MCF 10A (cell line): ENCODE results near the gene UBE2I. TPM values are rescaled to one million over a fixed set of nuclear protein-coding genes. Genes with fewer than 3 reads are reported as not detected.
"Not testable (repeated sequence)": the region's sequence is repeated elsewhere in the genome, so short reads cannot be mapped to it uniquely, and the experiment has no call there.

Experiments used
- BruUV-seq: library from RNA; stranded (reverse); fragments of 400-500 nt; replicated peaks from 2 replicates; lab custom pipeline; 2021; lab: Mats Ljungman, UMichigan
- CTCF ChIA-PET: fragments of 300-600 bp; sonication (Branson Sonifier 250); formaldehyde crosslinking; extraction: SDS; loops from one replicate; lab custom pipeline; 2021; ENCODE audit warnings: antibody characterized with exemption, inconsistent platforms; lab: Yijun Ruan, JAX
- POLR2A ChIA-PET: fragments of 300-600, 350-650 bp; sonication (Branson Sonifier 250); formaldehyde crosslinking; extraction: SDS; loops from one replicate; lab custom pipeline; 2020; ENCODE audit warnings: antibody characterized with exemption, inconsistent platforms; lab: Yijun Ruan, JAX
- DNase-seq: peaks from one replicate; pipeline ENCODE4 v3.0.0-alpha.2; 2018; ENCODE audit not compliant: unreplicated experiment
- H3K27ac Mint-ChIP-seq: one replicate; pipeline ENCODE4 v1.8.0; 2022; ENCODE audit warnings: mild to moderate bottlenecking, low read depth, mixed read lengths; ENCODE audit not compliant: unreplicated experiment
- H3K27me3 Mint-ChIP-seq: one replicate; pipeline ENCODE4 v1.8.0; 2022; ENCODE audit warnings: mixed read lengths; ENCODE audit not compliant: insufficient read depth, unreplicated experiment
- H3K36me3 Mint-ChIP-seq: one replicate; pipeline ENCODE4 v1.8.0; 2022; ENCODE audit warnings: mild to moderate bottlenecking, moderate library complexity, mixed read lengths; ENCODE audit not compliant: insufficient read depth, unreplicated experiment
- H3K4me1 Mint-ChIP-seq: one replicate; pipeline ENCODE4 v1.8.0; 2022; ENCODE audit warnings: mixed read lengths; ENCODE audit not compliant: insufficient read depth, unreplicated experiment
- H3K4me3 Mint-ChIP-seq: one replicate; pipeline ENCODE4 v1.8.0; 2022; ENCODE audit warnings: mild to moderate bottlenecking, moderate library complexity, mixed read lengths; ENCODE audit not compliant: unreplicated experiment
- H3K9me3 Mint-ChIP-seq: one replicate; pipeline ENCODE4 v1.8.0; 2022; ENCODE audit warnings: mixed read lengths; ENCODE audit not compliant: unreplicated experiment
- intact Hi-C: fragments of 100-400 bp; cut with micrococcal nuclease; formaldehyde crosslinking; loops from 2 replicates; pipeline ENCODE4 v1.14.1; 2022
- total RNA-seq: library from RNA; stranded (reverse); gene quantifications from 2 replicates; pipeline ENCODE4 v1.2.3, GENCODE V29; 2022
- TF ChIP-seq, protein P1 (sequence below): fragments of 200-600 bp; IDR thresholded peaks from one replicate; pipeline ENCODE4 v1.8.0; 2022; ENCODE audit warnings: antibody characterized with exemption, mild to moderate bottlenecking; ENCODE audit not compliant: unreplicated experiment

The UBE2I gene
- total RNA-seq, 1 experiment from 2014 or later: 163 TPM

DNA sequence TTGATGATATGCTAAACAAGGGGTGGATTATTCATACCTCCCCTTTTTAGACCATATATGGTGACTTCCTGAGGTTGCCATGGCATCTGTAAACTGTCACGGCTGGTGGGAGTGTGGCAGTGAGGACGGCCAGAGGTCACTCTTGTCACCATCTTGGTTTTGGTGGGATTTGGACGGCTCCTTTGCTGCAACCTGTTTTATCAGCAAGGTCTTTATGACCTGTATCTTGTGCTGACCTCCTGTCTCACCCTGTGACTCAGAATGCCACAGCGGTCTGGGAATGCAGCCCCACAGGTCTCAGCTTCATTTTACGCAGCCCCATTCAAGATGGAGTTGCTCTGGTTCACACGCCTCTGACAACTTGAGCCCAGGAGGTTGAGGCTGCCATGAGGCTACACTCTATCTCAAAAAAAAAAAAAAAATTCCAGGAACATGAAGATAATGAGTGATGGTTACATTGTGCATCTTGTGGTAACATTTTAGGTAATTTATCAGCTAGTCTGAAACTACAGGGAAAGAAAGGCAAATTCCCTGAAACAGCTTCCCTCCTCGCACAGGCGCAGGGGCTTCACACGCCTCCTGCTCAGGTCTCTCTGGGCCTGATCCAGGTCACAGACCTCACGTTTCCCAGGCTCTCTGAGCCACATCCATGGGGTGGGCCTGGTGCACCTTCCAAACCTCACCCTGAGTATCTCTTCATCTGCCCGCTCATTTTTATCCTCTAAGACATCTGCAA is 15.3 kb upstream of the UBE2I start:
- Mint-ChIP-seq H3K27ac (no peak overlapping the region), H3K27me3 (no peaks in the 10 kb centered on the region), H3K36me3 (peaks cover 6% of the 10 kb centered on the region), H3K4me1 (peaks cover 10% of the 10 kb centered on the region), H3K9me3 (no peaks in the 10 kb centered on the region), H3K4me3 (no peak overlapping the region)
- BruUV-seq: no TSS peak
- DNase-seq: no peak
- intact Hi-C loops: no loop called here
- ChIA-PET POLR2A (no interaction called here), CTCF (no interaction called here)
- TF ChIP-seq, protein P1, sequence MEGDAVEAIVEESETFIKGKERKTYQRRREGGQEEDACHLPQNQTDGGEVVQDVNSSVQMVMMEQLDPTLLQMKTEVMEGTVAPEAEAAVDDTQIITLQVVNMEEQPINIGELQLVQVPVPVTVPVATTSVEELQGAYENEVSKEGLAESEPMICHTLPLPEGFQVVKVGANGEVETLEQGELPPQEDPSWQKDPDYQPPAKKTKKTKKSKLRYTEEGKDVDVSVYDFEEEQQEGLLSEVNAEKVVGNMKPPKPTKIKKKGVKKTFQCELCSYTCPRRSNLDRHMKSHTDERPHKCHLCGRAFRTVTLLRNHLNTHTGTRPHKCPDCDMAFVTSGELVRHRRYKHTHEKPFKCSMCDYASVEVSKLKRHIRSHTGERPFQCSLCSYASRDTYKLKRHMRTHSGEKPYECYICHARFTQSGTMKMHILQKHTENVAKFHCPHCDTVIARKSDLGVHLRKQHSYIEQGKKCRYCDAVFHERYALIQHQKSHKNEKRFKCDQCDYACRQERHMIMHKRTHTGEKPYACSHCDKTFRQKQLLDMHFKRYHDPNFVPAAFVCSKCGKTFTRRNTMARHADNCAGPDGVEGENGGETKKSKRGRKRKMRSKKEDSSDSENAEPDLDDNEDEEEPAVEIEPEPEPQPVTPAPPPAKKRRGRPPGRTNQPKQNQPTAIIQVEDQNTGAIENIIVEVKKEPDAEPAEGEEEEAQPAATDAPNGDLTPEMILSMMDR: no peak

DNA sequence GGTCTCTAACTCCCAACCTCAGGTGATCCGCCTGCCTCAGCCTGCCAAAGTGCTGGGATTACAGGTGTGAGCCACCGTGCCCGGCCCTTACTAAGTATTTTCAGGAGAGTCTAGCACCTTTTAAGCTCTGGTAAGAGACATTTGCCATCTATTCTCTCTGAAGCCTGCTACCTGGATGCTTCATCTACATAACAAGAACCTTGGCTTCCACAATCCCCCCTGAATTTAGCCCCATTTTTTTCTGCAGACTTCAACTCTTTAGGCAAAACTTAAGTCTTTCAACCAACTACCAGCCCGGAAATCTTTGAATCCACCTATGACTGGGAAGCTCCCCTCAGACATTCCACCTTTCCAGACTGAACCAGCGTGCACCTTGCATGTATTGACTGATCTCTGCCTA is 14.0 kb upstream of the UBE2I start:
- no TSS peak for BruUV-seq
- peak overlapping the region; percentile 38 for H3K27ac Mint-ChIP-seq
- TF ChIP-seq, protein P1: no peak
- CTCF ChIA-PET: interaction anchor here (0.6 to 0.9 kb wide), 2 partner anchors 271 to 647 kb away, joined by 3 to 4 read pairs; no protein-coding TSS in a partner anchor
- POLR2A ChIA-PET: interaction anchor here (3.7 kb wide), 1 partner anchor 14 kb away, joined by 22 read pairs; the partner anchor contains the start of gene UBE2I
- DNase-seq: no peak
- peaks cover 10% of the 10 kb centered on the region for H3K4me1 Mint-ChIP-seq
- no peaks in the 10 kb centered on the region for H3K9me3 Mint-ChIP-seq
- H3K27me3 Mint-ChIP-seq: no peaks in the 10 kb centered on the region
- H3K36me3 Mint-ChIP-seq: peaks cover 6% of the 10 kb centered on the region
- H3K4me3 Mint-ChIP-seq: no peak overlapping the region
- intact Hi-C loops: no loop called here

DNA sequence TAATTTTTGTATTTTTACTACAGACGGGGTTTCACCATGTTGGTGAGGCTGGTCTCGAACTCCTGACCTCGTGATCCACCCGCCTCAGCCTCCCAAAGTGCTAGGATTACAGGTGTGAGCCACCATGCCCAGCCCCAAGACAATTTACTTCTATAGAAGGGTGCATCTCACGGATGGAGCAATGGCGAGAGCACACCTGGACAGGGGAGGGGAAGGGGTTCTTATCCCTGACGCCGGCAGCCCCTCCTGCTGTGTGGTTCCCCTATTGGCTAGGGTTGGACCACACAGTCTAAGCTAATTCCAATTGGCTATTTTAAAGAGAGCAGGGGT is 12.8 kb upstream of the UBE2I start:
- CTCF ChIA-PET, H3K36me3 Mint-ChIP-seq, H3K4me1 Mint-ChIP-seq, H3K27me3 Mint-ChIP-seq, H3K9me3 Mint-ChIP-seq, DNase-seq, intact Hi-C loops, BruUV-seq: not testable (repeated sequence)
- Mint-ChIP-seq H3K4me3 (peak overlapping the region; percentile 23), H3K27ac (peak overlapping the region; percentile 93)
- POLR2A ChIA-PET: interaction anchor here (0.8 to 3.7 kb wide), 5 partner anchors 9 to 124 kb away, joined by 3 to 22 read pairs (median 4); partner anchors contain the start of genes UBE2I and UQCC4

DNA sequence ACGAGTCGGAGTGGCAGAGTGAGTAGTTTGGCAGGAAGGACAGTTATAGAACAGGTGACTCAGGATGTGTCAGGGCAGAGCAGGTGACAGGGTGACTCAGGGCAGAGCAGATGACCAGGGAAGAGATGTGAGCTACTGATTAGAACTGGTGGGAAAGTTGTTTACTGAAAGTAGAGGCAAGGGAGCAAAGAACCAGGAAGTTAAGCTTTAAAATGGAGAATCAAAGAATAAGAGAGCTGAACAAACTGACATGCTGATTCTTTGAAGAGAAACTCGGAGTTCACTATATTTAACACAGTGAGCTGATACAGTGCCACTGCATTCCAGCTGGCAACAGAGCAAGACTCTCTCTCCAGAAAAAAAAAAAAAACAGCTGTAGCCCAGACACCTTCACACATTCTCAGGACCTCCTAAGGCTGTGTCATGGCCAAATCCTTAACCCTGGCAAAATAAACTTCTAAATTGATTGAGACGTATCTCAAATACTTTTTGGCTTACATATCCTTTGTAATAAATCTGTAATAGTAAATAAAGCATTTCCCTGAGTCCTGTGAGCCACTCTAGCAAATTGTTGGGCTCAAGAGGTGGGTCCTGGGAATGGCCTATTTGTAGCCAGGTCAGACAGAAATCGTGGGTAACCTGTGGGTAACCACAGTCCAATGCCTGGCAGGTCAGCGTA is 12.3 kb upstream of the UBE2I start:
- no TSS peak for BruUV-seq
- ChIA-PET CTCF (interaction anchor here (0.7 kb wide), 1 partner anchor 585 kb away, joined by 3 read pairs; no protein-coding TSS in a partner anchor), POLR2A (interaction anchor here (0.6 to 3.7 kb wide), 7 partner anchors 9 to 392 kb away, joined by 3 to 22 read pairs (median 4); partner anchors contain the start of genes JPT2, UBE2I and UQCC4)
- TF ChIP-seq, protein P1: no peak
- intact Hi-C loops: no loop called here
- Mint-ChIP-seq H3K9me3 (no peaks in the 10 kb centered on the region), H3K4me3 (peak overlapping the region; percentile 23), H3K27me3 (no peaks in the 10 kb centered on the region), H3K27ac (peak overlapping the region; percentile 93), H3K4me1 (peaks cover 10% of the 10 kb centered on the region), H3K36me3 (peaks cover 6% of the 10 kb centered on the region)
- DNase-seq: peak; percentile 65
